ENCODE measurements around the gene CCR5.
"Not testable (repeated sequence)": the region's sequence is repeated elsewhere in the genome, so short reads cannot be mapped to it uniquely, and the experiment has no call there.

CCR5 gene

DNA sequence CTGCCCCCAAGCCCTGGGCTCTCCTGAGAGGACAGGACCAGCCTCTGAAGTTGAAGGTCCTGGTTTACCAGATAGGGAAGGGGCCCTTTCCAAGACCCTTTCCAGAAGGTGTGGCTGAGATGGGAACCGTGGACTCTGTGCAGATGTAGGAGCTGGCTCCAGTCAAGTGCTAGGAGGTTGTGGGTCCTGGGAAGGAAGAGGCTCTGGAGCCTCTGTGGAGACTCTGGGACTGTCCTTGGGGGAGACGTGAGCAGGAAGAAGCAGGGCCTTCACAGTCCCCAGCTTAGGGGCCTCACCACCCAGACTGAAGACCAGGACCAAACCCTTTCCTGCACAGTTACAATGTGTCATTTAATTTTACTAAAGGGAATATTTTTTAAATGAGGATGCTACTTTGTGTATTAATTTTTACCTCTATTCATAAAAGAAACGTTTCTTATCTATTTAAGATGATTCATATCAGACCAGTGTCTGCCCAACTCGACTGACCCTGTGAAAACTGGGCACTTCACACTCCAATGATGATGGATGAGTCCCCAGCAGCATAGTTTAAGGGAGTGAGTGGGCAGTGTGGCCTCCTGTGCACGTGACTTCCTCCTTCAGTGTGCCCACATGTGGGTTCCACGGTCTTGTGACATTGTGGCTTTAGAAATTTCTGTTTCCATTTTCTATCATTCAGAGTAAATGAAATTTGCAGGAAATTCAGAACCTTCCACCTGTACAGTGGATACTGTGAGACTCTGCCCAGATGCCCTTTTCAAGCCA lies 25.2 kb downstream of the CCR5 start:
- Histone ChIP-seq H3K27ac (ENCODE audit: low read depth, low read length) (no peak overlapping the region), H3K27me3 (ENCODE audit: control insufficient read depth in 5 of 5, insufficient read depth in 4 of 5, low read length in 5 of 5) (no peaks in the 10 kb centered on the region), H3K4me1 (ENCODE audit: control insufficient read depth in 5 of 5, insufficient read depth in 5 of 5, low read length in 5 of 5) (peaks cover 2 to 35% (median 22%) of the 10 kb centered on the region in 5 donors), H3K4me3 (ENCODE audit: low read depth in 1 of 5, low read length in 5 of 5) (no peak overlapping the region), H3K9ac (ENCODE audit: low read length in 5 of 5) (no peak overlapping the region), H3K36me3 (ENCODE audit: control insufficient read depth in 5 of 5, insufficient read depth in 5 of 5, low read length in 5 of 5) (no peaks in the 10 kb centered on the region), H3K9me3 (ENCODE audit: control insufficient read depth in 5 of 5, low read length in 5 of 5) (no peaks in the 10 kb centered on the region)

DNA sequence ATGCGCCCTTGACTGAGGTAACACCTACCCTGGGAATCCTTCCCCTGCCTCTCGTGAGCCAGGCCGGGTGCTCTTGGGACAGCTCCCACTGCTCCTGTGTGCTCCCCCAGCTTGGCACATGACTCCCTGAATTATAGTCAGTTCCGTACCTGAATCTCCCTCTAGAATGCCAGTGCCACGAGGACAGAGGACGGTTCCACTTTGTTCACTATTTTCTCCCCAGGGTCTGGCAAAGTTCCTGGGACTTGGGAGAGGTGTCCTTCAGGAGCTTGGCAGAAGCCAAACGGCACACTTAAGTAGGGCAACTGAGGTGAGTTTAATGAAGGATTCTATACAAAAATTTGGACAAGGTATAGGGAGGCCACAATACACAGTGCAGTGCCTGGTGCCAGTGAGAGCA lies 26.4 kb downstream of the CCR5 start:
- Histone ChIP-seq H3K9ac (ENCODE audit: low read length in 5 of 5) (no peak overlapping the region), H3K4me1 (ENCODE audit: control insufficient read depth in 5 of 5, insufficient read depth in 5 of 5, low read length in 5 of 5) (peaks cover 2 to 35% (median 22%) of the 10 kb centered on the region in 5 donors), H3K27ac (ENCODE audit: low read depth, low read length) (no peak overlapping the region), H3K27me3 (ENCODE audit: control insufficient read depth in 5 of 5, insufficient read depth in 4 of 5, low read length in 5 of 5) (no peaks in the 10 kb centered on the region), H3K4me3 (ENCODE audit: low read depth in 1 of 5, low read length in 5 of 5) (no peak overlapping the region), H3K9me3 (ENCODE audit: control insufficient read depth in 5 of 5, low read length in 5 of 5) (no peaks in the 10 kb centered on the region), H3K36me3 (ENCODE audit: control insufficient read depth in 5 of 5, insufficient read depth in 5 of 5, low read length in 5 of 5) (no peaks in the 10 kb centered on the region)

DNA sequence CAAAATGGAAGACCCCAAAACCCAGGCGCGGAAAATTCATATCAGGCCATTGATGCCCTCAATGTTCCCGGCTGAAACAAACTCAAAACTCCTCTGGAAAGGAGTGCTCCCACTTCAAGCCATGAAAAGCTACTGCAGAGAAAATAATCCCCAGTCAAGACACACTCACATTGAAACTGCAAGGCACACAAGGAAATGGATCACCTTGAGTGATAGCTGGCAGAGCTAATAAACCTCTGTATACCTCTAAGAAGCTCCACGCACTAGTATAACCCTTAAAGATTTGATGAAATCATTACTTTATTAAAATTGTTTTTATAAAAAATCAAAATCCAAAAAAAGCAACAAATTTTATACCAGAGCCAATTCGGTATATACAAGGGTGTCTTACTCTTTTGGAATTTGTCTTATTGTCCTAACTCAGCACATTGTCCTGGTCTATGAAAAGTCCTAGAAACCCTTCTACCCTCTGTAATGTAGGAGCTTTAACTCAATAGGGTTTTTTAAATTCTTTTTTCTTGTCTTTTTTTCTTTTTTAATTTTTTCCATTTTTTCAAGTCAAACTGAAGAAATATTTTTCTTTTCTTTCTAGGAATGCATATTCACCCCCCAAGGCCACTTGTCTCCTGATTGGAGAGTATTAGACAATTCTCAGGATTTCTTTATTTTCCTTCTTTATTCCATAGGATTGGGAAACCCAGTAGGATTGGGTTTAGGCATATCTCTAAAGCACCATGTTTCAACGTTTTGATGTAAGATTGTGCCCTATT lies 27.6 kb downstream of the CCR5 start:
- no peak overlapping the region for H3K4me3 ChIP-seq (ENCODE audit: low read depth in 1 of 5, low read length in 5 of 5)
- H3K4me1 ChIP-seq (ENCODE audit: control insufficient read depth in 5 of 5, insufficient read depth in 5 of 5, low read length in 5 of 5) = peaks cover 2 to 24% (median 15%) of the 10 kb centered on the region in 5 donors
- H3K27ac ChIP-seq (ENCODE audit: low read depth, low read length) = no peak overlapping the region
- no peaks in the 10 kb centered on the region for H3K27me3 ChIP-seq (ENCODE audit: control insufficient read depth in 5 of 5, insufficient read depth in 4 of 5, low read length in 5 of 5)
- H3K9ac ChIP-seq (ENCODE audit: low read length in 5 of 5) = no peak overlapping the region
- no peaks in the 10 kb centered on the region for H3K36me3 ChIP-seq (ENCODE audit: control insufficient read depth in 5 of 5, insufficient read depth in 5 of 5, low read length in 5 of 5)
- no peaks in the 10 kb centered on the region for H3K9me3 ChIP-seq (ENCODE audit: control insufficient read depth in 5 of 5, low read length in 5 of 5)

DNA sequence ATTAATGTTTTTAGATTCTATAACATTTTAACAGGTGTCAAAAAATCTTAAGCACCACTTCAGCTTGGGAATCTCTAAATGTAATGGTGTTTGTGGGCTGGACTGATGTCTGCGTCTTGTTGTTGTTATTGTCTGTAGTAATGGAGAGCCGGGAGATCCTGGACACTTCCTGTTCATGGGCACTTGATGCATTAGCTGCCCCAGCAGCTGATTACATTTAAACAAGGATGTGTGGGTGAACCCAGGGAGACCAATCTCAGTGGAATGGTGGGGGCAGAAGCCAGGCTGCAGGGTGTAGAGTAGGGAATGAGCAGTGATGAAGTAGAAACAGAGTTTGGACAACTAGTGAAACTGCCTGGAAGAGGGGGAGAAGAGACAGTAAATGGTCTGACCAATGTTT lies 28.4 kb downstream of the CCR5 start:
- Histone ChIP-seq H3K4me3 (ENCODE audit: low read depth in 1 of 5, low read length in 5 of 5) (no peak overlapping the region), H3K9ac (ENCODE audit: low read length in 5 of 5) (no peak overlapping the region), H3K9me3 (ENCODE audit: control insufficient read depth in 5 of 5, low read length in 5 of 5) (no peaks in the 10 kb centered on the region), H3K27ac (ENCODE audit: low read depth, low read length) (no peak overlapping the region), H3K27me3 (ENCODE audit: control insufficient read depth in 5 of 5, insufficient read depth in 4 of 5, low read length in 5 of 5) (no peaks in the 10 kb centered on the region), H3K36me3 (ENCODE audit: control insufficient read depth in 5 of 5, insufficient read depth in 5 of 5, low read length in 5 of 5) (no peaks in the 10 kb centered on the region), H3K4me1 (ENCODE audit: control insufficient read depth in 5 of 5, insufficient read depth in 5 of 5, low read length in 5 of 5) (peaks cover 2 to 19% (median 9%) of the 10 kb centered on the region in 5 donors)

DNA sequence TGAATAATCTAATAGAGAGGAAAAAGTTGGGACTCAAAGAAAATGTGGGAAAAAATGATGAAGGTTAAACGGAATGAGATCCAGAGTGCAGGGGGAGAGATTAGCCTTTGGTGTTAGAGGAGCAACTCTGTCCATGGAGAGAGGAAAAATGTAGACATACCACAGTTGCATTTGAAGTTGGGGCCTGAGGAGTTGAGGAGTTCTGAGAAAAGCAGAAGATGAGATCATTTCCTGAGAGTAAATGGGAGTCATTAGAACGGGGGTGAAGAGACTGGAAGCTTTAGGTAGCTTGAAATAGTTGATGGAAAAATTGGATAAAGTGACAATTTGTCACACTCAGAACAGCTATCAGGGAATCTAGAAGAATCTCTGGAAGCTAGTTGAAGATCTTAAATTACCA lies 28.8 kb downstream of the CCR5 start:
- Histone ChIP-seq H3K36me3 (ENCODE audit: control insufficient read depth in 5 of 5, insufficient read depth in 5 of 5, low read length in 5 of 5) (no peaks in the 10 kb centered on the region), H3K9ac (ENCODE audit: low read length in 5 of 5) (no peak overlapping the region), H3K27ac (ENCODE audit: low read depth, low read length) (no peak overlapping the region), H3K27me3 (ENCODE audit: control insufficient read depth in 5 of 5, insufficient read depth in 4 of 5, low read length in 5 of 5) (no peaks in the 10 kb centered on the region), H3K9me3 (ENCODE audit: control insufficient read depth in 5 of 5, low read length in 5 of 5) (no peaks in the 10 kb centered on the region), H3K4me1 (ENCODE audit: control insufficient read depth in 5 of 5, insufficient read depth in 5 of 5, low read length in 5 of 5) (peaks cover 2 to 21% (median 6%) of the 10 kb centered on the region in 5 donors), H3K4me3 (ENCODE audit: low read depth in 1 of 5, low read length in 5 of 5) (no peak overlapping the region)

DNA sequence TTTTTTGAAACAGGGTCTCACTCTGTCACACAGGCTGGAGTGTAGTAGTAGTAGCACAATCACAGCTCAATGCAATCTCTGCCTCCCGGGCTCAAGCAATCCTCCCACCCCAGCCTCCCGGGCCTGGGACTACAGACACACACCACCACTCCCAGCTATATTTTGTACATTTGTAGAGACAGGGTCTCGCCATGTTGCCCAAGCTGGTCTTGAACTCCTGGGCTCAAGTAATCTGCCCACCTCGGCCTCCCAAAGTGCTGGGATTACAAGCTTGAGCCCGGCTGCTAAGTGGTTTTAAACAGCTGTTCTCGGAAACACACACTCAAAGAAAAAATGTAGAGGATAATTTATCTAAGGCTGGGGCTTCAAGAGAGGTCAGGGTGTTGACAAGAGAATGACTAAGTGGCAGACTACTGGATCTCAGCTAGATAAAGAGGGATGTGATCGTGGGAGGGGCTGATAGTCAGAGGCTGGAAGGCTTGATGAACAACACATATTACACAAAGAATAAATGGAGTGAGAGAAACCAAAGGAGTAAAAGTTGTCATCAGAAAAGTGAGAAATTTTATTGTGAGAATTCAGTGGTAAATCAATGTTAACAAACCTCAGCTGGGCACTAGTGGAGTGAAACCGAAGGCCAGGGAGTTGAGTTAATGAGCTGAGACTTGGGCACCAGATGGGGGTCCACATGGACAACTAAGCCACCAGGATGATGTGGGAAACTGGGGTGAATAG lies 29.4 kb downstream of the CCR5 start:
- Histone ChIP-seq H3K36me3 (ENCODE audit: control insufficient read depth in 5 of 5, insufficient read depth in 5 of 5, low read length in 5 of 5) (no peaks in the 10 kb centered on the region), H3K27ac (ENCODE audit: low read depth, low read length) (no peak overlapping the region), H3K9me3 (ENCODE audit: control insufficient read depth in 5 of 5, low read length in 5 of 5) (no peaks in the 10 kb centered on the region), H3K4me3 (ENCODE audit: low read depth in 1 of 5, low read length in 5 of 5) (no peak overlapping the region), H3K9ac (ENCODE audit: low read length in 5 of 5) (no peak overlapping the region), H3K27me3 (ENCODE audit: control insufficient read depth in 5 of 5, insufficient read depth in 4 of 5, low read length in 5 of 5) (no peaks in the 10 kb centered on the region), H3K4me1 (ENCODE audit: control insufficient read depth in 5 of 5, insufficient read depth in 5 of 5, low read length in 5 of 5) (peaks cover 3 to 22% (median 7%) of the 10 kb centered on the region in 5 donors)

DNA sequence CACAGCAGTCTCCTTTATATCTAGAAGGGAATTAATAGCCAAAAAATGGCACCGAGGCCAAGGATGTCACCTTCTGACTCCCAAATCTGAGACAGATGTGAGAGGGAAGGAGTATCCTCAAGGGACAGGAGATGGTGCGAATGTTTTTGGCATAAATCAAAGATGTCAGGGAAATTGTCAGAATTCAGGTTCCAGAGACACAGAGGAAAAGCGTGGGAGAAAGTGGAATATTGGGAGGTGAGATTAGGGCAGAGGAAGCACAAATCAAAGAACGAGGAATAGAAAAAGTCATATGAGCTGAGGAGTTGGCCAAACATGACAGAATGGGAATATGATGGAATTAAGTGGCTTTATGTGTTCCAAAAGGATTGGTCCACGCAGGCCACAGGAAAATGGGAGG lies 30.1 kb downstream of the CCR5 start:
- no peak overlapping the region for H3K9ac ChIP-seq (ENCODE audit: low read length in 5 of 5)
- H3K4me3 ChIP-seq (ENCODE audit: low read depth in 1 of 5, low read length in 5 of 5) = no peak overlapping the region
- H3K9me3 ChIP-seq (ENCODE audit: control insufficient read depth in 5 of 5, low read length in 5 of 5) = no peaks in the 10 kb centered on the region
- H3K36me3 ChIP-seq (ENCODE audit: control insufficient read depth in 5 of 5, insufficient read depth in 5 of 5, low read length in 5 of 5) = no peaks in the 10 kb centered on the region
- H3K27me3 ChIP-seq (ENCODE audit: control insufficient read depth in 5 of 5, insufficient read depth in 4 of 5, low read length in 5 of 5) = no peaks in the 10 kb centered on the region
- no peak overlapping the region for H3K27ac ChIP-seq (ENCODE audit: low read depth, low read length)
- peaks cover 0 to 23% (median 7%) of the 10 kb centered on the region in 5 donors for H3K4me1 ChIP-seq (ENCODE audit: control insufficient read depth in 5 of 5, insufficient read depth in 5 of 5, low read length in 5 of 5)

DNA sequence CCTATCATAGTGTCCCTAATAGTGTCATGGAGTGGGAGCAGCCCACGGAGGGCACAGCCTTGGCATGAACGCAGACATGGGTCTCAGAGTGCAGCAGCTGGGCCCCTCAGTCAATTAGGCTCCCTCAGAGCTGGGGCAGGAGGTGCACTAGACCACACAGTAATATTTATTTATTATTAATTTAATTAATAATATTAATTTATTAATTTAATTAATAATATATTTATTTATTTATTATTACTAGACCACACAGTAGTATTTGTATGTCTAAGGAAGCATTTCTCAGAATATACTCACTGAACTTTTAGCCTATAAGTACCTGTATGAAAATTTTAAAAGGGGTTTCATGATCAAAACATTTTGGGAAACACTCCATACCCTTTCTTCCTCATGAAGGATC lies 30.8 kb downstream of the CCR5 start:
- Histone ChIP-seq H3K4me3 (ENCODE audit: low read depth in 1 of 5, low read length in 5 of 5) (no peak overlapping the region), H3K27me3 (ENCODE audit: control insufficient read depth in 5 of 5, insufficient read depth in 4 of 5, low read length in 5 of 5) (no peaks in the 10 kb centered on the region), H3K27ac (ENCODE audit: low read depth, low read length) (no peak overlapping the region), H3K9ac (ENCODE audit: low read length in 5 of 5) (no peak overlapping the region), H3K9me3 (ENCODE audit: control insufficient read depth in 5 of 5, low read length in 5 of 5) (no peaks in the 10 kb centered on the region), H3K4me1 (ENCODE audit: control insufficient read depth in 5 of 5, insufficient read depth in 5 of 5, low read length in 5 of 5) (peaks cover 0 to 24% (median 7%) of the 10 kb centered on the region in 5 donors), H3K36me3 (ENCODE audit: control insufficient read depth in 5 of 5, insufficient read depth in 5 of 5, low read length in 5 of 5) (no peaks in the 10 kb centered on the region)

DNA sequence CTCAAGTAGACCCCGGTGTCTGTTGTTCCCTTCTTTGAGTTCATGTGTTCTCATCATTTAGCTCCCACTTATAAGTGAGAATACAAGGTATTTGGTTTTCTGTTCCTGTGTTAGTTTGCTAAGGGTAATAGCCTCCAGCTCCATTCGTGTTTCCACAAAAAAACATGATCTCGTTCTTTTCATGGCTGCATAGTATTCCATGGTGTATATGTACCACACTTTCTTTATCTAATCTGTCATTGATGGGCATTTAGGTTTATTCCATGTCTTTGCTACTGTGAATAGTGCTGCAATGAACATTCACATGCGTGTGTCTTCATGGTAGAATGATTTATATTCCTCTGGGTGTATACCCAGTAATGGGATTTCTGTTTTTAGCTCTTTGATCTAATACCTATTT lies 32.2 kb downstream of the CCR5 start:
- H3K9ac ChIP-seq (ENCODE audit: low read length in 5 of 5); H3K4me3 ChIP-seq (ENCODE audit: low read depth in 1 of 5, low read length in 5 of 5); H3K9me3 ChIP-seq (ENCODE audit: control insufficient read depth in 5 of 5, low read length in 5 of 5); H3K27ac ChIP-seq (ENCODE audit: low read depth, low read length); H3K27me3 ChIP-seq (ENCODE audit: control insufficient read depth in 5 of 5, insufficient read depth in 4 of 5, low read length in 5 of 5); H3K36me3 ChIP-seq (ENCODE audit: control insufficient read depth in 5 of 5, insufficient read depth in 5 of 5, low read length in 5 of 5): not testable (repeated sequence)
- peaks cover 0 to 34% (median 13%) of the 10 kb centered on the region in 5 donors for H3K4me1 ChIP-seq (ENCODE audit: control insufficient read depth in 5 of 5, insufficient read depth in 5 of 5, low read length in 5 of 5)
